Measurements from ENCODE around the gene PBX4.

Gene PBX4

GRCh38 chr19:19552798-19553197 lies 65.7 kb downstream of the PBX4 start:
- peak; percentile 39 for DNase-seq

- no peak for DNase-seq
These were observed 66.7 kb downstream of the PBX4 start for GRCh38 chr19:19551853-19552192.

- no peak for DNase-seq
These were observed 67.3 kb downstream of the PBX4 start for GRCh38 chr19:19550972-19551852.

- DNase-seq: no peak
These were observed 68.0 kb downstream of the PBX4 start for GRCh38 chr19:19550485-19550929.

- DNase-seq: no peak
These were observed 68.6 kb downstream of the PBX4 start for GRCh38 chr19:19549804-19550464.

GRCh38 chr19:19548915-19549759 lies 69.3 kb downstream of the PBX4 start:
- DNase-seq: no peak

- DNase-seq: no peak
These were observed 70.7 kb downstream of the PBX4 start for GRCh38 chr19:19547674-19548336.

- no peak for DNase-seq
These were observed 71.7 kb downstream of the PBX4 start for GRCh38 chr19:19546751-19547162.

GRCh38 chr19:19545707-19546106 lies 72.8 kb downstream of the PBX4 start:
- DNase-seq: no peak

GRCh38 chr19:19544954-19545591 lies 73.4 kb downstream of the PBX4 start:
- DNase-seq: no peak

- no peak for DNase-seq
These were observed 74.1 kb downstream of the PBX4 start for GRCh38 chr19:19544257-19544953.

GRCh38 chr19:19543640-19544039 lies 74.8 kb downstream of the PBX4 start:
- no peak for DNase-seq

- DNase-seq: no peak
These were observed 75.4 kb downstream of the PBX4 start for GRCh38 chr19:19543101-19543500.

GRCh38 chr19:19542507-19542906 lies 76.0 kb downstream of the PBX4 start:
- DNase-seq: no peak

- no peak for DNase-seq
These were observed 76.9 kb downstream of the PBX4 start for GRCh38 chr19:19541616-19542015.

GRCh38 chr19:19540715-19541515 lies 77.6 kb downstream of the PBX4 start:
- DNase-seq: peak; percentile 82

- peak; percentile 73 for DNase-seq
These were observed 78.3 kb downstream of the PBX4 start for GRCh38 chr19:19540064-19540714.

GRCh38 chr19:19539698-19540063 lies 78.8 kb downstream of the PBX4 start:
- DNase-seq: no peak

GRCh38 chr19:19538785-19539166 lies 79.7 kb downstream of the PBX4 start:
- DNase-seq: no peak

GRCh38 chr19:19538061-19538784 lies 80.3 kb downstream of the PBX4 start, which contains the start of gene CILP2:
Gene CILP2 (plus strand): TSS chr19:19538265. CDS start chr19:19538350, 85 bp downstream.
- peak; percentile 56 for DNase-seq

All from stimulated activated CD4-positive, alpha-beta T cell treated with anti-CD3 and anti-CD28 coated beads, Interleukin-4, amount 100 ng/mL, for 1 hour (primary cell).